GM12873 (cell line): ENCODE measurements around the gene BACH2.

Experiments
- CTCF ChIP-seq: IDR thresholded peaks from 2 replicates; pipeline ENCODE4 v1.5.1; 2012; ENCODE audit warnings: low read depth, mild to moderate bottlenecking, moderate library complexity, low read length, control low read depth; ENCODE audit not compliant: insufficient read depth; ENCODE audit errors: missing control alignments

Gene BACH2

GRCh38 chr6:90183587-90184333 lies 112.9 kb downstream of the BACH2 start:
- TF ChIP-seq CTCF: no peak

DNA sequence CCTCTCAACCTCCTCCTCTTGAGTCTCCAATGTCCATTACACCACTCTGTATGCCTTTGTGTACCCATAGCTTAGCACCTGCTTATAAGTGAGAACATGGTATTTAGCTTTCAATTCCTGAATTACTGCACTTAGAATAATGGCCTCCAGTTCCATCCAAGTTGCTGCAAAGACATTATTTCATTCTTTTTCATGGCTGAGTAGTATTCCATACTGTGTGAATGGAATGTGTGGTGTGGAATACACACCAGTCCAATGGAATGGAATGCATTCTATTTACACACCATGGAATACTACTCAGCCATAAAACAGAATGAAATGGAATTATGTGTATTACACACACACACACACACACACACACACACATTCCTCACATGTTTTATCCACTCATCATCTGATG lies 116.1 kb downstream of the BACH2 start:
- TF ChIP-seq CTCF: no peak

GRCh38 chr6:90179190-90180169 lies 117.2 kb downstream of the BACH2 start:
- peak; percentile 29 for TF ChIP-seq CTCF

DNA sequence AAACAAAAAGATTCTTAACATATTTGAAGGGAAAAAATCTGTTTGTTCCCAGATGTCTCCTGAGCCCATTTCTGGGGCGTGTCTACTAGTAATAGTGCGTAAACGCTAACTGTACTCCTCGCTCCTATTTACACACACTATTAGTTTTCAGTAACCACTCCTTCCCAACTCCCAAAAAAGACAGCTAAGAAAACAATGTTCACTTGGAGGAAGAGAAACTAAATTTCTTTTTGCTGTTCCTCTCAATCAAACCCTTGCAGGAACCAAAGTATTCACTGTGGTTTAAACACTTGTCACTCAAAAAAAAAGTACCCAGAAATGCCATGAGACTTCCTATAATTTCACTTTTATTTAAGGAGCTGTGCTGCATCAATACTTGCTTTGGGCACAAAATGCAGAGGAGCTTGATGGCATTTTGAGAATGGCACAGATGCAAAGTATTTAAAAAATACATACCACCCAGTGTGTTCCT lies 118.2 kb downstream of the BACH2 start:
- TF ChIP-seq CTCF: no peak

- no peak for TF ChIP-seq CTCF
Measured at GRCh38 chr6:90177544-90178383, 118.9 kb downstream of the BACH2 start.

- no peak for TF ChIP-seq CTCF
Measured at GRCh38 chr6:90175627-90176538, 120.8 kb downstream of the BACH2 start.
